ENCODE data around the gene TRIM71.

The TRIM71 gene

GRCh38 chr3:32818970-32819511, 1.2 kb downstream of the TRIM71 start:
- H3K9ac ChIP-seq (ENCODE audit: low read length), result no peak overlapping the region
- H2AFZ ChIP-seq (ENCODE audit: low read depth, low read length, severe bottlenecking), result no peak overlapping the region
- no peaks in the 10 kb centered on the region for H3K9me3 ChIP-seq (ENCODE audit: insufficient read depth, low read length)
- H3K27ac ChIP-seq (ENCODE audit: low read depth, low read length), result no peak overlapping the region
- no peaks in the 10 kb centered on the region for H3K36me3 ChIP-seq (ENCODE audit: low read length)
- no peak overlapping the region for H3K4me2 ChIP-seq (ENCODE audit: low read depth, low read length, poor library complexity, severe bottlenecking)
- no peaks in the 10 kb centered on the region for H4K20me1 ChIP-seq (ENCODE audit: low read depth, low read length)
- H3F3A ChIP-seq (ENCODE audit: insufficient read depth), result no peaks in the 10 kb centered on the region
- no peaks in the 10 kb centered on the region for H3K79me2 ChIP-seq (ENCODE audit: insufficient read depth, low read length)
- no peak for TF ChIP-seq CTCF (IDR thresholded peaks at IDR 0.05; ENCODE audit: insufficient read depth, low read length, poor library complexity, severe bottlenecking)
- no peaks in the 10 kb centered on the region for H3K27me3 ChIP-seq (ENCODE audit: low read length)
- no peaks in the 10 kb centered on the region for H3K9me2 ChIP-seq (replicated peaks; ENCODE audit: insufficient read depth, low read length)
- H3K4me3 ChIP-seq (ENCODE audit: insufficient read depth, low read length, poor library complexity, severe bottlenecking), result no peak overlapping the region

GRCh38 chr3:32819551-32820348, 2.0 kb downstream of the TRIM71 start:
- no peak overlapping the region for H3K27ac ChIP-seq (ENCODE audit: low read depth, low read length)
- no peak overlapping the region for H2AFZ ChIP-seq (ENCODE audit: low read depth, low read length, severe bottlenecking)
- no peaks in the 10 kb centered on the region for H4K20me1 ChIP-seq (ENCODE audit: low read depth, low read length)
- H3F3A ChIP-seq (ENCODE audit: insufficient read depth), result no peaks in the 10 kb centered on the region
- H3K4me3 ChIP-seq (ENCODE audit: insufficient read depth, low read length, poor library complexity, severe bottlenecking), result no peak overlapping the region
- H3K27me3 ChIP-seq (ENCODE audit: low read length), result no peaks in the 10 kb centered on the region
- H3K79me2 ChIP-seq (ENCODE audit: insufficient read depth, low read length), result no peaks in the 10 kb centered on the region
- no peak overlapping the region for H3K4me2 ChIP-seq (ENCODE audit: low read depth, low read length, poor library complexity, severe bottlenecking)
- no peaks in the 10 kb centered on the region for H3K36me3 ChIP-seq (ENCODE audit: low read length)
- H3K9me3 ChIP-seq (ENCODE audit: insufficient read depth, low read length), result no peaks in the 10 kb centered on the region
- TF ChIP-seq CTCF (IDR thresholded peaks at IDR 0.05; ENCODE audit: insufficient read depth, low read length, poor library complexity, severe bottlenecking) (no peak), EZH2phosphoT487 (conservative IDR thresholded peaks at IDR 0.05; ENCODE audit: low read length) (no peak)
- no peaks in the 10 kb centered on the region for H3K9me2 ChIP-seq (replicated peaks; ENCODE audit: insufficient read depth, low read length)
- no peak overlapping the region for H3K9ac ChIP-seq (ENCODE audit: low read length)

- H4K20me1 ChIP-seq (ENCODE audit: low read depth, low read length), result no peaks in the 10 kb centered on the region
- no peak overlapping the region for H3K4me3 ChIP-seq (ENCODE audit: insufficient read depth, low read length, poor library complexity, severe bottlenecking)
- no peak overlapping the region for H2AFZ ChIP-seq (ENCODE audit: low read depth, low read length, severe bottlenecking)
- H3K4me2 ChIP-seq (ENCODE audit: low read depth, low read length, poor library complexity, severe bottlenecking), result no peak overlapping the region
- no peaks in the 10 kb centered on the region for H3K36me3 ChIP-seq (ENCODE audit: low read length)
- no peaks in the 10 kb centered on the region for H3K27me3 ChIP-seq (ENCODE audit: low read length)
- no peak overlapping the region for H3K9ac ChIP-seq (ENCODE audit: low read length)
- H3K9me2 ChIP-seq (replicated peaks; ENCODE audit: insufficient read depth, low read length), result no peaks in the 10 kb centered on the region
- no peak overlapping the region for H3K27ac ChIP-seq (ENCODE audit: low read depth, low read length)
- H3K79me2 ChIP-seq (ENCODE audit: insufficient read depth, low read length), result no peaks in the 10 kb centered on the region
- TF ChIP-seq CTCF (IDR thresholded peaks at IDR 0.05; ENCODE audit: insufficient read depth, low read length, poor library complexity, severe bottlenecking) (no peak), EZH2phosphoT487 (conservative IDR thresholded peaks at IDR 0.05; ENCODE audit: low read length) (no peak)
- no peaks in the 10 kb centered on the region for H3F3A ChIP-seq (ENCODE audit: insufficient read depth)
- no peaks in the 10 kb centered on the region for H3K9me3 ChIP-seq (ENCODE audit: insufficient read depth, low read length)
These were observed 2.6 kb downstream of the TRIM71 start for GRCh38 chr3:32820430-32820829.
